ENCODE measurements around the gene KRTAP5-8.
"Not testable (repeated sequence)": the region's sequence is repeated elsewhere in the genome, so short reads cannot be mapped to it uniquely, and the experiment has no call there.

- not testable (repeated sequence) for TF ChIP-seq CTCF, POLR2A (IDR thresholded peaks at IDR 0.05)
These were observed 2.1 kb downstream of the KRTAP5-8 start for GRCh38 chr11:71539971-71540370.

Data from adrenal gland (tissue), 5 donors.